Endodermal cell (in vitro differentiated cells): ENCODE measurements around the gene AMER1. TPM values are rescaled to one million over a fixed set of nuclear protein-coding genes. Genes with fewer than 3 reads are reported as not detected.

Experiments used
- DNase-seq: peaks from one replicate; pipeline ENCODE4 v3.0.0-alpha.2; 2017
- H3K27ac ChIP-seq: 2 replicates; pipeline ENCODE4 v1.5.1; 2013; ENCODE audit warnings: mild to moderate bottlenecking, low read depth, low read length, moderate library complexity
- H3K27me3 ChIP-seq: 2 replicates; pipeline ENCODE4 v1.6.1; 2013; ENCODE audit warnings: mild to moderate bottlenecking, low read length, moderate library complexity; ENCODE audit not compliant: insufficient read depth, control insufficient read depth, poor library complexity, severe bottlenecking
- H3K36me3 ChIP-seq: 2 replicates; pipeline ENCODE4 v1.7.0; 2013; ENCODE audit warnings: mild to moderate bottlenecking, low read length, moderate library complexity; ENCODE audit not compliant: control insufficient read depth, insufficient read depth
- H3K4me1 ChIP-seq: one replicate; pipeline ENCODE4 v1.7.0; 2013; ENCODE audit warnings: low read length; ENCODE audit not compliant: control insufficient read depth, insufficient read depth
- H3K4me3 ChIP-seq: 2 replicates; pipeline ENCODE4 v1.5.1; 2013; ENCODE audit warnings: mild to moderate bottlenecking, low read length, moderate library complexity
- H3K9ac ChIP-seq: 2 replicates; pipeline ENCODE4 v1.6.1; 2013; ENCODE audit warnings: mild to moderate bottlenecking, low read length, moderate library complexity; ENCODE audit not compliant: poor library complexity, severe bottlenecking; ENCODE audit errors: extremely low read depth
- H3K9me3 ChIP-seq: 2 replicates; pipeline ENCODE4 v1.6.1; 2013; ENCODE audit warnings: mild to moderate bottlenecking, low read length, moderate library complexity; ENCODE audit not compliant: control insufficient read depth
- H3K27ac Mint-ChIP-seq: 2 replicates; pipeline ENCODE4 v1.8.0; 2020; ENCODE audit warnings: mixed read lengths
- H3K27me3 Mint-ChIP-seq: 2 replicates; pipeline ENCODE4 v1.8.0; 2021; ENCODE audit warnings: mild to moderate bottlenecking, mixed read lengths; ENCODE audit not compliant: insufficient read depth
- H3K36me3 Mint-ChIP-seq: 2 replicates; pipeline ENCODE4 v1.8.0; 2020; ENCODE audit warnings: low read depth, mixed read lengths
- H3K4me1 Mint-ChIP-seq: 2 replicates; pipeline ENCODE4 v1.8.0; 2020; ENCODE audit warnings: mixed read lengths
- H3K4me3 Mint-ChIP-seq: 2 replicates; pipeline ENCODE4 v1.8.0; 2020; ENCODE audit warnings: mild to moderate bottlenecking, moderate library complexity, mixed read lengths
- H3K9me3 Mint-ChIP-seq: 2 replicates; pipeline ENCODE4 v1.8.0; 2020; ENCODE audit warnings: mild to moderate bottlenecking, mixed read lengths
- WGBS, 2 experiments: methylation state at CpG; one replicate each; pipeline versions ENCODE4 v1.1.5 to v1.1.7; 2013; ENCODE audit warnings: missing lambda C conversion rate in 2 of 2, mixed read lengths in 1 of 2; ENCODE audit not compliant: insufficient coverage in 1 of 2, insufficient read length in 1 of 2; 5-methylcytosine and 5-hydroxymethylcytosine counted together
- total RNA-seq, 2 donors: library from RNA; stranded (reverse); fragmentation: NEBNext Ultra II Directional in 1 of 2; extraction: Animal tissue kit (Norgen Biotek cat#: 25700) in 1 of 2; gene quantifications; 2 replicates in 1 of 2; 3 replicates in 1 of 2; pipeline ENCODE4 v1.2.1, GENCODE V29; 2021
- TF ChIP-seq, protein P1 (sequence below): fragments of 200-600 bp; sonication (generic); conservative IDR thresholded peaks from 2 replicates; pipeline ENCODE4 v1.5.0; 2021; ENCODE audit warnings: antibody characterized with exemption, mild to moderate bottlenecking

The AMER1 gene
- total RNA-seq, 2 donors from 2014 or later, result 11.2 to 12.0 TPM

DNA sequence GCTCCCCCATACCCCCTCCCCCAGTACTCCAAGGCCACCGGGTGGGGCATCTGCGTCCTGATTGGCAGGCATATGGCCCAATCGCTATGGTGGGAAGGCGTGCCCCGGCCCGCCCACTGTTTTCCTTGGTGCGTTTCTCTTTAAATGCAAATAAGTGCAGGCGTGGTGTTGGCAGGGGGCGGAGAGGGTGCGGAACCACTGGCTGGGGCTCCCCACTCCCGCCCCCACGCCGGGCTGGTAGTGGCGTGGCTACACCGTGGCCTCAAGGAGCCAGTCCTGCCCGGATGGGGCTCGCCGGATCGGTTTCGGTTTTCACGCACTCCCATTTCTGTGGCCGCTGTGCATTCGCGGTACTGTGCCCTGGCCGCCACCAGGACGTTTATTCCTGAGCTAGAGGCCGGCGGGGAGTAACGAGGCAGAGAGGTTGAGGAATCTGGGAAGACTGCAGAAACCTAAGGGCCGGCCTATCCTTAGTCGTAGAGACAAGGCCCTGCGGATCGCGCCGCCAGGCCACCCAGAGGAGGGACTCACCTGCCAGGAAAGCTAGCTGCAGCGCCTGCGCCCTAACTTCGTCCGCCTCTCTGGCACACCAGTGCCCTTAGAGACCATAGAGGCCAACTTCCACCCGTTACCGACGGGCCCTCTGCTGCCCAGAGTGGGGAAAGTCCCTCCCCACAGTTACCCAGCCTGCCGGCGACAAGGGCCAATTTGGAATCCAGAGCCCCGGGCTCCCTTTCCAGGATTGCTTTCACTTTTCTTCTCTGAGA is 410 bp upstream of the AMER1 start:
- Mint-ChIP-seq H3K9me3 (peaks cover 57% of the 10 kb centered on the region), H3K4me3 (peak overlapping the region; percentile 61), H3K36me3 (no peaks in the 10 kb centered on the region), H3K27ac (peak overlapping the region; percentile 58), H3K4me1 (peaks cover 2% of the 10 kb centered on the region), H3K27me3 (peaks cover 2% of the 10 kb centered on the region)
- Histone ChIP-seq H3K9ac (peak overlapping the region; percentile 20), H3K4me1 (no peaks in the 10 kb centered on the region), H3K36me3 (no peaks in the 10 kb centered on the region), H3K9me3 (no peaks in the 10 kb centered on the region), H3K4me3 (peak overlapping the region; percentile 77), H3K27ac (peak overlapping the region; percentile 57), H3K27me3 (no peaks in the 10 kb centered on the region)
- peak; percentile 96 for DNase-seq
- whole genome bisulfite sequencing, 2 experiments, result 2% methylated on average over 45 of the region's 45 CpGs; no CpG with 5 or more reads in 1 of the 2 experiments
- TF ChIP-seq, protein P1, sequence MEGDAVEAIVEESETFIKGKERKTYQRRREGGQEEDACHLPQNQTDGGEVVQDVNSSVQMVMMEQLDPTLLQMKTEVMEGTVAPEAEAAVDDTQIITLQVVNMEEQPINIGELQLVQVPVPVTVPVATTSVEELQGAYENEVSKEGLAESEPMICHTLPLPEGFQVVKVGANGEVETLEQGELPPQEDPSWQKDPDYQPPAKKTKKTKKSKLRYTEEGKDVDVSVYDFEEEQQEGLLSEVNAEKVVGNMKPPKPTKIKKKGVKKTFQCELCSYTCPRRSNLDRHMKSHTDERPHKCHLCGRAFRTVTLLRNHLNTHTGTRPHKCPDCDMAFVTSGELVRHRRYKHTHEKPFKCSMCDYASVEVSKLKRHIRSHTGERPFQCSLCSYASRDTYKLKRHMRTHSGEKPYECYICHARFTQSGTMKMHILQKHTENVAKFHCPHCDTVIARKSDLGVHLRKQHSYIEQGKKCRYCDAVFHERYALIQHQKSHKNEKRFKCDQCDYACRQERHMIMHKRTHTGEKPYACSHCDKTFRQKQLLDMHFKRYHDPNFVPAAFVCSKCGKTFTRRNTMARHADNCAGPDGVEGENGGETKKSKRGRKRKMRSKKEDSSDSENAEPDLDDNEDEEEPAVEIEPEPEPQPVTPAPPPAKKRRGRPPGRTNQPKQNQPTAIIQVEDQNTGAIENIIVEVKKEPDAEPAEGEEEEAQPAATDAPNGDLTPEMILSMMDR, result peak; percentile 54

DNA sequence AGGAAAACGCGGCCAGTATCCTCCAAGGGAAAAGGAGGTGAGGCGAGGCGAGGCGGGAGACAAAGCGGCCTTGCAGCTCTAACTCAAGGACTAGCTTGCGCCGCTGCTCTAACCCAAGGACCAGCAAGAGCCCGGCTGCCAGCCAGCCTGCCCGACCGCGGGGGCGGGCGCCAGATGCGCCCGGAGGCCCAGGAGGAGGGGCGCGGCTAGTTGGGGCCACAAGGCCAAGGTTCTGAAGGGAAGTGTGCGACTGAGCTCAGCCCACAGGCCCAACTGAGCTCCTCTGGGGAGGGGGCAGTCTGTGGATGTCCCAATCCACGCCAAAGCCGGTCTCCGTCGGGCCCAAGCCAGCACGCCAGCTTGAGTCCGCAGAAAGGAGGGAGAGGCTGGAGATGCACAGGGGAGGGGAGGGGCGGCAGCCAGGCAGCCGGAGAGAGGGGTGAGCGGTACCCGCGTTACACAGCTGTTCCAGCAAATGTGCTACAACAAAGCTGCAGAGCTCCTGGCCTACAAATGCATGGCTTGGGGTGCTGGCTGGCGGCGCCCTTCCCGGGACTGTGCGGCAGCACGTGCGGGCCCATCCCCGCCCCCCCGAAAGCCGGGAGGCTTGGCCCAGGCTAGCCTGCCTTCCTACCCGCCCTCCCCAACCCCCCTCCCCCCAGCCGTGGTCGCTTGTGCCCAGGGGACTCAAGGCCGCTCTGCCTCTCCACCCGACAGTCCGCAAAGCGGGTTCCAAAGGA is 637 bp downstream of the AMER1 start:
- DNase-seq, result peak; percentile 67
- Histone ChIP-seq H3K4me3 (peak overlapping the region; percentile 77), H3K9me3 (no peaks in the 10 kb centered on the region), H3K9ac (no peak overlapping the region), H3K4me1 (no peaks in the 10 kb centered on the region), H3K36me3 (no peaks in the 10 kb centered on the region), H3K27ac (peak overlapping the region; percentile 66), H3K27me3 (no peaks in the 10 kb centered on the region)
- TF ChIP-seq, protein P1, result no peak
- peaks cover 2% of the 10 kb centered on the region for H3K4me1 Mint-ChIP-seq
- H3K4me3 Mint-ChIP-seq, result peak overlapping the region; percentile 61
- WGBS, 2 experiments, result 0 to 2% methylated on average over 1 to 37 of the region's 46 CpGs
- peaks cover 2% of the 10 kb centered on the region for H3K27me3 Mint-ChIP-seq
- H3K36me3 Mint-ChIP-seq, result no peaks in the 10 kb centered on the region
- H3K27ac Mint-ChIP-seq, result no peak overlapping the region
- peaks cover 63% of the 10 kb centered on the region for H3K9me3 Mint-ChIP-seq

DNA sequence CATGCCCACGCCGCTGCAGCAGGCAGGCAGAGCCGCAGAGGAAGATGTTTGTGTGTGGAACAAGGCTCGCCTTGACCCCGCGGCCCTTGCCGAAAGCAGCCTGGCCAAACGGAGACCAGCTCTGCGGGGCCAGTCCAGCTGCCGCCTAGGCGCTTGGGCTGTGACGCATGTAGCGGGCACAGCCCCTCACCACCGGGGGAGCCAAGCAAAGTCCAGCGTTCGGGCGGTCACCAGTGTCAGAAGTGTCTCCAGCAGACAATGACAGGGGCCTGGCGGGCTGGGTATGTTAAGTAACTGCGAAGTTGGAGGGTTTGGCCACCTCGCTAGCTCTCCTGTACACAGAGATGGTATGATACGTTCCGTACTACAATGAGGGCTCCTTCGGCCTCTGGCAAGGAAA is 1.3 kb downstream of the AMER1 start:
- H3K36me3 ChIP-seq, result no peaks in the 10 kb centered on the region
- Mint-ChIP-seq H3K9me3 (peaks cover 63% of the 10 kb centered on the region), H3K27me3 (peaks cover 2% of the 10 kb centered on the region), H3K27ac (no peak overlapping the region), H3K4me3 (peak overlapping the region; percentile 61), H3K4me1 (peaks cover 2% of the 10 kb centered on the region), H3K36me3 (no peaks in the 10 kb centered on the region)
- TF ChIP-seq, protein P1, result no peak
- no peak overlapping the region for H3K9ac ChIP-seq
- no peaks in the 10 kb centered on the region for H3K4me1 ChIP-seq
- H3K27ac ChIP-seq, result no peak overlapping the region
- peak overlapping the region; percentile 75 for H3K4me3 ChIP-seq
- no peaks in the 10 kb centered on the region for H3K9me3 ChIP-seq
- DNase-seq, result peak; percentile 55
- 48% methylated on average over 21 of the region's 23 CpGs; no CpG with 5 or more reads in 1 of the 2 experiments for WGBS, 2 experiments
- no peaks in the 10 kb centered on the region for H3K27me3 ChIP-seq
